Testis (tissue), 3 donors: Measurements from ENCODE around the gene ITIH4. TPM values are rescaled to one million over a fixed set of nuclear protein-coding genes. Genes with fewer than 3 reads are reported as not detected.
A peak's percentile ranks its signal among the peaks of the same experiment; 100 is the strongest.

Experiments
- DNase-seq: peaks from one replicate; pipeline ENCODE4 v3.0.0-alpha.2; 2019
- H3K27ac ChIP-seq, 2 donors: fragments of 200-600 bp; sonication (generic); one replicate each; pipeline ENCODE4 v1.5.1; 2019
- H3K27me3 ChIP-seq: fragments of 200-600 bp; sonication (generic); one replicate; pipeline ENCODE4 v1.5.1; 2019
- H3K36me3 ChIP-seq: fragments of 200-600 bp; sonication (generic); one replicate; pipeline ENCODE4 v1.5.1; 2017; ENCODE audit warnings: low read depth; ENCODE audit errors: missing control alignments
- H3K4me1 ChIP-seq: fragments of 200-600 bp; sonication (generic); one replicate; pipeline ENCODE4 v1.5.1; 2019
- H3K4me3 ChIP-seq, 2 donors: fragments of 200-600 bp; sonication (generic); one replicate each; pipeline ENCODE4 v1.5.1; 2017 to 2019
- H3K9me3 ChIP-seq: fragments of 200-600 bp; sonication (generic); one replicate; pipeline ENCODE4 v1.5.1; 2017
- CTCF ChIP-seq, 3 experiments: fragments of 450-650 bp in 2 of 3; fragments of 200-600 bp in 1 of 3; sonication (generic) in 1 of 3; IDR thresholded peaks; one replicate each; pipeline ENCODE4 v1.5.1; 2016 to 2019; ENCODE audit warnings: antibody characterized with exemption in 3 of 3, mild to moderate bottlenecking in 2 of 3, moderate library complexity in 1 of 3
- POLR2A ChIP-seq: fragments of 450-650 bp; IDR thresholded peaks from one replicate; pipeline ENCODE4 v1.6.1; 2017; ENCODE audit warnings: antibody characterized with exemption, mild to moderate bottlenecking, moderate library complexity
- WGBS, 2 donors: methylation state at CpG; one replicate each; pipeline ENCODE4 v1.1.5; 2018; 5-methylcytosine and 5-hydroxymethylcytosine counted together
- intact Hi-C: fragments of 100-400 bp; cut with DNase I; formaldehyde crosslinking; loops from one replicate; pipeline ENCODE4 v1.15.1; 2023; ENCODE audit warnings: low total_unique reads
- polyA plus RNA-seq: library from polyadenylated mRNA; stranded (reverse); fragments of 350-450 nt; fragmentation: Illumina TruSeq; extraction: RNeasy Lipid Tissue Mini Kit (QIAGEN cat#74804); gene quantifications from one replicate; pipeline ENCODE4 v1.2.3, GENCODE V29; 2014; ENCODE audit warnings: low read depth, low replicate concordance; ENCODE audit not compliant: insufficient read depth
- total RNA-seq, 2 donors: library from RNA; depleted of rRNA; stranded (reverse); fragments of >200 nt; gene quantifications; one replicate each; pipeline ENCODE4 v1.2.3, GENCODE V29; 2016

Gene ITIH4
- total and polyA plus RNA-seq, 3 donors from 2014 or later, result 16.8 to 30.2 (median 19.9) TPM

GRCh38 chr3:52774901-52775864 is 55.3 kb downstream of the ITIH4 start:
- intact Hi-C loops, result no loop called here
- Histone ChIP-seq H3K36me3 (no peaks in the 10 kb centered on the region), H3K27ac (no peak overlapping the region), H3K27me3 (no peaks in the 10 kb centered on the region), H3K4me3 (no peak overlapping the region), H3K9me3 (no peaks in the 10 kb centered on the region), H3K4me1 (no peaks in the 10 kb centered on the region)
- no peak for TF ChIP-seq POLR2A
- WGBS, 2 donors, result 70 to 72% methylated on average over 6 of the region's 6 CpGs
- DNase-seq, result no peak

GRCh38 chr3:52774066-52774713 is 56.3 kb downstream of the ITIH4 start:
- no peak for DNase-seq
- no peak overlapping the region for H3K27ac ChIP-seq
- TF ChIP-seq CTCF (IDR thresholded peaks at IDR 0.05) (no peak), POLR2A (no peak)
- no peaks in the 10 kb centered on the region for H3K36me3 ChIP-seq
- intact Hi-C loops, result no loop called here
- H3K4me3 ChIP-seq, result no peak overlapping the region
- WGBS, 2 donors, result 77 to 84% methylated on average over 7 to 8 of the region's 8 CpGs
- H3K27me3 ChIP-seq, result no peaks in the 10 kb centered on the region
- H3K4me1 ChIP-seq, result peaks cover 6% of the 10 kb centered on the region
- no peaks in the 10 kb centered on the region for H3K9me3 ChIP-seq

- Histone ChIP-seq H3K36me3 (no peaks in the 10 kb centered on the region), H3K9me3 (no peaks in the 10 kb centered on the region), H3K27me3 (no peaks in the 10 kb centered on the region), H3K27ac (no peak overlapping the region), H3K4me1 (peaks cover 6% of the 10 kb centered on the region), H3K4me3 (no peak overlapping the region)
- TF ChIP-seq CTCF (IDR thresholded peaks at IDR 0.05), result no peak
- no peak for TF ChIP-seq POLR2A
- intact Hi-C loops, result no loop called here
- 90 to 96% methylated on average over 13 of the region's 13 CpGs for WGBS, 2 donors
- DNase-seq, result no peak
Measured at GRCh38 chr3:52773361-52774065, 57.0 kb downstream of the ITIH4 start.

GRCh38 chr3:52771702-52772101 is 58.8 kb downstream of the ITIH4 start:
- no peaks in the 10 kb centered on the region for H3K9me3 ChIP-seq
- no peaks in the 10 kb centered on the region for H3K27me3 ChIP-seq
- no peak for DNase-seq
- peaks cover 6% of the 10 kb centered on the region for H3K4me1 ChIP-seq
- H3K27ac ChIP-seq, result no peak overlapping the region
- WGBS, 2 donors, result 55 to 60% methylated on average over 10 of the region's 10 CpGs
- H3K36me3 ChIP-seq, result no peaks in the 10 kb centered on the region
- no peak for TF ChIP-seq POLR2A
- no peak for TF ChIP-seq CTCF (IDR thresholded peaks at IDR 0.05)
- peak overlapping the region in 1 of 2 donors; percentile 95 for H3K4me3 ChIP-seq
- intact Hi-C loops, result no loop called here

- 13 to 24% methylated on average over 5 of the region's 5 CpGs for WGBS, 2 donors
- no peaks in the 10 kb centered on the region for H3K36me3 ChIP-seq
- no peak for TF ChIP-seq POLR2A
- no peak for TF ChIP-seq CTCF (IDR thresholded peaks at IDR 0.05)
- DNase-seq, result no peak
- no peaks in the 10 kb centered on the region for H3K27me3 ChIP-seq
- H3K9me3 ChIP-seq, result no peaks in the 10 kb centered on the region
- intact Hi-C loops, result no loop called here
- peak overlapping the region in 1 of 2 donors; percentile 79 for H3K27ac ChIP-seq
- peaks cover 6% of the 10 kb centered on the region for H3K4me1 ChIP-seq
- peak overlapping the region; percentile 95 for H3K4me3 ChIP-seq
Measured at GRCh38 chr3:52771334-52771681, 59.2 kb downstream of the ITIH4 start.
